GM12864 (cell line): Measurements from ENCODE around the gene HAGHL.
"Not testable (repeated sequence)": the region's sequence is repeated elsewhere in the genome, so short reads cannot be mapped to it uniquely, and the experiment has no call there.

ENCODE experiments used
- DNase-seq: peaks from one replicate; pipeline ENCODE4 v3.0.0-alpha.2; 2011; ENCODE audit warnings: low read depth
- H3K4me3 ChIP-seq: 2 replicates; pipeline ENCODE4 v1.5.1; 2011; ENCODE audit warnings: mild to moderate bottlenecking, low read depth, low read length, control low read depth
- CTCF ChIP-seq: IDR thresholded peaks from 2 replicates; pipeline ENCODE4 v1.5.1; 2011; ENCODE audit warnings: low read depth, mild to moderate bottlenecking, moderate library complexity, low read length, control low read depth, inconsistent platforms; ENCODE audit errors: missing control alignments

HAGHL gene

DNA sequence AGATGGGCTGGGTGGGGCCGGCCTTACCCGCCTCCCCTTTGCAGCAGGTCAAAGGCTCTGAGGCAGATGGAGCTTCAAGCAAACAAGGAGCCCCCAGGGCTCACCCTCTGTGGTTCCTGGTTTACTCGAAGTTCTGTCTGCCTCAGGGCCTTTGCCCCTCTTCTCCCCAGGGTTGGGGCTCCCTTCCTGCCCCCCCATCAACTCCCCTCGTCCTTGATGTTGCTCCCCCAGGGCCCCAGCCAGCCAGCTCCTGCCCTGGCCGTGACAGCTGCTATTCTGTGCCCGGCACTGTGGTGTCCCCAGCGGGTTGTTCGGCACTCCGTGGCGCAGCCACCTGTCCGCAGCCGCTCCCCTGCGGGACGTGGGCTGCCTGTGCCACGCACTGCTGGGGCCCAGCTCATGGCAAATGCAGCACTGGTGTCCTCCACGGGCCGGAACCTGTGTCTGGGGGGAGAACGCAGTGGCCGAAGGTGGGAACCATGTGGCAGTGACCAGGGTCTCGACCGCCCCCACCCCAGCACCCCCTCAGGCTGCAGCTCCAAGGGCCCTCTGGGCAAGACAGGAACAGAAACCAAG is 16.3 kb upstream of the HAGHL start:
- TF ChIP-seq CTCF, result no peak
- DNase-seq, result no peak
- H3K4me3 ChIP-seq, result no peak overlapping the region

DNA sequence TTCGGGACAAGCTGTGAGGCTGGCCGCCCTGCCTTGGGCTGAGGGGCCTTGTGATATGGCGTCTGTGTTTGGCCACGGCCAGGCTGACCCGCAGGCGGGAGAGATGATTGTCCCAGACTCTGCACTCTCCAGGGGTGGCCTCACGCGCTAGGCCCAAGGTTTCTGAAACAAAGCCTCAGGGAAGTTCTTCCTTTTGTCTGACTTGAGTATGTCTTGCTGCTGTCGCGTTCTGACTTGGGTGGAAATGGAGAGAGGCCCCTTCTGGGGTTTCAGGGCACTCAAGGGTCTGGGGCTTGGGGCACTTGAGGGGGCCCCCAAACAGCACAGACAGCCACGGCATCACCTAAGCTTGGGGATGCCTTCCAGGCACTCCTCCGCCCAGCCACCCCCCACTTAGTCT is 15.8 kb upstream of the HAGHL start:
- no peak overlapping the region for H3K4me3 ChIP-seq
- DNase-seq, result no peak
- no peak for TF ChIP-seq CTCF

DNA sequence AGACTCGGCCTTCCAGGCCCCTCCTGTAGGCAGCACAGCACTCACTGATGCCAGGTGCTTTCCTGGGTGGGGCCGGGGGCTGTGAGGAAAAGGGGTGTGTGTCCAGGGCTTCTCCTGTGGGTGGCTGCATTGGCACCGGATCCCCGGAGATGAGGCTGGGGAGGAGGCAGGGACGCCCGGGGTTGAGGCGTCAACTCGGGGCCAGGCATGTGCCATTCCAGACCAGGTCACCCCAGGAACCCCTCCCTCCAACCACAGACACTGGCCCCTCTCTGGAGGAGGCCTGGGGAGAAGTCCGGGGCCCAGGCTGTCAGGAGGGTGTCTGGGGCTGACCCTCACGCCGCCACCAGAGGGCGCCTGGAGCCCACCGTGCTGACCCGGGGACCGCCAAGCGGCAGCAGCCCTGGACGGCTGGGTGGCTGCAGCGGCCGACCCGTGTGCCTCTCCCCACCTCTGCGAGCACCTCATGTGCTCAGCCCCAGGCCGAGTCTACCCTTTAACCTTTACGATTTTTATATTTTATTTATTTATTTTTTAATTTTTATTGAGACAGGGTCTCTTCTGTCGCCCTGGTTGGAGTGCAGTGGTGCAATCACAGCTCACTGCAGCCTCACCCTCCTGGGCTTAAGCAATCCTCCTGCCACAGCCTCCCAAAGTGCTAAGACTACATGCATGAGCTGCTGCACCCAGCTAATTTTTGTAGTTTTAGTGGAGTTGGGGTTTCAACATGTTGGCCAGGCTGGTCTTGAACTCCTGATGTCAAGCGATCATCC is 15.2 kb upstream of the HAGHL start:
- no peak for DNase-seq
- TF ChIP-seq CTCF, result peak; percentile 92
- H3K4me3 ChIP-seq, result no peak overlapping the region

DNA sequence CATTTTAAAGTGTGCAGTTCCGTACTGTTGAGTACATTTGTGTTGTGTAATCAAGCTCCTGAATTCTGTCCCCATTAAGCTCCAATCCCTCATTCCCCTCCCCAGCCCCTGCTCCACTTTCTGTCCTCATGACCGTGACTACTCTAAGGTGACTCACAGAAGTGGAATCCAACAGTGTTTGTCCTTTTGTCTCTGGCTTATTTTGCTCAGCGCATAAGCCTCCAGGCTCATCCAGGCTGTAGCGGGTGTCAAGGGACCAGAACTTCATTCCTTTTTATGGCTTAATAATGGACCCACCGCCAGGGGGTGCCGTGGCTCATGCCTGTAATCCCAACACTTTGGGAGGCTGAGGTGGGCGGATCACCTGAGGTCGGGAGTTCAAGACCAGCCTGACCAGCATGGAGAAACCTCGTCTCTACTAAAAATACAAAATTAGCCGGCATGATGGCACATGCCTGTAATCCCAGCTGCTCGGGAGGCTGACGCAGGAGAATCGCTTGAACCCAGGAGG is 14.1 kb upstream of the HAGHL start:
- not testable (repeated sequence) for H3K4me3 ChIP-seq, DNase-seq
- peak; percentile 44 for TF ChIP-seq CTCF

GRCh38 chr16:714079-714478 is 12.8 kb upstream of the HAGHL start:
- H3K4me3 ChIP-seq, result no peak overlapping the region
- no peak for TF ChIP-seq CTCF
- no peak for DNase-seq

DNA sequence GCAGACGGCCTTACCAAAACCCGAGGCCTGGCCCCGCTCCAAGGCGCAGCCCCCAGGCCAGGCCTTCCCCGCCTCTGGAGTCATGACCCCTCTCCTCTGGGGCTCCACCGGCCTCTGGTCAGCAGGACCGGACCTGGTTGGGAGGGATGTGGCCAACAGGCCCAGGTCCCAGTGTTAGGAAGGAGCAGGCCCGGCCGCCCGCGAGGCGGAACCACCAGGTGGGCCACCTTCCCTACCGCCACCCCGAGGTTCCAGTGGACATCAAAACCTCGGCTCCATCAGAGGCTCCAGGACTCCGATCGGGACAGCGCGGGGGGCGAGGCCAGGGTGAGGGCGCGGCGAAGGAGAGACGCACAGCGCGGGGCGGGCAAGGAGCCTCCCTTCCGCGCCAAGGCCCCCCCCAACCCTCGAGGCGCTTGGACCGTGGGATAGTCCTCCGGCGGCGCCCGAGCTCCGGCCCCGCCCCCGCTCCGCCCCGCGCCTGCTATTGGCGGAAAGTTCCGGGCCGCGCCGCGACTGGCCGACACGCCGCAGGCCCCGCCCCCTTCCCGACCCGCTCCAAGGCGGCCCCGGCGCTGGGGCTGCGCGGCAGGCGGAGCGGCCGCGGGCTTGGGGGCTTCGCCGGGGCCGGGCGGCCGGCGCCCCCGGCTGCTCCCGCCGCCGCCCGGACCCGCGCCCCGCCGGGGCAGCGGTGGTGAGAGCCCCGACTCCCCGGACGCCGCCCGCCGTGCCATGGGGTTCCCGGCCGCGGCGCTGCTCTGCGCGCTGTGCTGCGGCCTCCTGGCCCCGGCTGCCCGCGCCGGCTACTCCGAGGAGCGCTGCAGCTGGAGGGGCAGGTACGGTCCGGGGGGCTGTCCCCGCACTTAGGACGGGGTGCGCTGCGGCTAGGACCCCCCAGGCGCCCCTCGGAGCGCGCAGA is 12.1 kb upstream of the HAGHL start, which contains the start of gene METRN:
METRN (plus strand) TSS at position 561 of the 919 bp plus-strand sequence; CDS start at position 733, 172 bp downstream.
- DNase-seq, result no peak
- peak within 1 kb of the TSS; percentile 56 for H3K4me3 ChIP-seq
- no peak for TF ChIP-seq CTCF
